IMR-90 (cell line): Measurements from ENCODE around the gene AHDC1. TPM values are rescaled to one million over a fixed set of nuclear protein-coding genes. Genes with fewer than 3 reads are reported as not detected.

ENCODE experiments used
- ATAC-seq: fragments of 200-7000 bp; cut with Tn5 transposase; 2 replicates; pipeline ENCODE4 v1.9.1; 2020; ENCODE audit warnings: low read depth, mild to moderate bottlenecking, moderate library complexity
- BruUV-seq: library from RNA; stranded (reverse); fragments of 400-500 nt; replicated peaks from 2 replicates; lab custom pipeline; 2021; lab: Mats Ljungman, UMichigan
- CTCF ChIA-PET: fragments of 300-600 bp; formaldehyde crosslinking; extraction: SDS; loops from one replicate; lab custom pipeline; 2021; ENCODE audit warnings: antibody characterized with exemption; lab: Yijun Ruan, JAX
- POLR2A ChIA-PET: fragments of 300-600 bp; sonication (Branson Sonifier 250); formaldehyde crosslinking; loops from one replicate; lab custom pipeline; 2022; ENCODE audit warnings: antibody characterized with exemption; ENCODE audit not compliant: unreplicated experiment; lab: Charles Lee
- DNase-seq: peaks from one replicate; pipeline ENCODE4 v3.0.0; 2013
- H2AFZ ChIP-seq: replicated peaks from 2 replicates; pipeline ENCODE3; 2013; ENCODE audit warnings: low read length, mild to moderate bottlenecking; ENCODE audit not compliant: poor library complexity
- H2AK5ac ChIP-seq: 2 replicates; pipeline ENCODE4 v1.6.1; 2013; ENCODE audit warnings: low read depth, low read length, inconsistent platforms
- H2AK9ac ChIP-seq: replicated peaks from 2 replicates; pipeline ENCODE3; 2013; ENCODE audit warnings: mild to moderate bottlenecking, low read depth, low read length, moderate library complexity; ENCODE audit not compliant: poor library complexity
- H2BK120ac ChIP-seq: 2 replicates; pipeline ENCODE4 v1.6.1; 2013; ENCODE audit warnings: low read depth, low read length, inconsistent platforms
- H2BK15ac ChIP-seq: 3 replicates; pipeline ENCODE4 v1.6.1; 2013; ENCODE audit warnings: low read depth, low read length, inconsistent platforms
- H2BK20ac ChIP-seq: 2 replicates; pipeline ENCODE4 v1.6.1; 2013; ENCODE audit warnings: low read depth, mild to moderate bottlenecking, inconsistent platforms, low read length, moderate library complexity
- H2BK5ac ChIP-seq: 2 replicates; pipeline ENCODE4 v1.6.1; 2013; ENCODE audit warnings: mild to moderate bottlenecking, low read depth, low read length, inconsistent platforms; ENCODE audit not compliant: poor library complexity, severe bottlenecking
- H3K14ac ChIP-seq: replicated peaks from 2 replicates; pipeline ENCODE4 v1.6.1; 2013; ENCODE audit warnings: low read depth, low read length, inconsistent platforms
- H3K18ac ChIP-seq: 2 replicates; pipeline ENCODE4 v1.6.1; 2013; ENCODE audit warnings: low read depth, low read length, control low read depth
- H3K23ac ChIP-seq: 2 replicates; pipeline ENCODE4 v1.6.1; 2013; ENCODE audit warnings: low read depth, low read length, inconsistent platforms
- H3K27ac ChIP-seq: 2 replicates; pipeline ENCODE4 v1.5.1; 2013; ENCODE audit warnings: mild to moderate bottlenecking, control low read depth, low read length; ENCODE audit not compliant: insufficient read depth
- H3K27me3 ChIP-seq: 2 replicates; pipeline ENCODE4 v1.6.1; 2013; ENCODE audit warnings: low read length; ENCODE audit not compliant: control insufficient read depth, insufficient read depth
- H3K36me3 ChIP-seq: 2 replicates; pipeline ENCODE4 v1.6.1; 2013; ENCODE audit warnings: low read length, mixed read lengths; ENCODE audit not compliant: control insufficient read depth, insufficient read depth
- H3K4ac ChIP-seq: 2 replicates; pipeline ENCODE4 v1.6.1; 2013; ENCODE audit warnings: low read depth, low read length, inconsistent platforms
- H3K4me1 ChIP-seq: 2 replicates; pipeline ENCODE4 v1.6.1; 2013; ENCODE audit warnings: low read length, mixed read lengths; ENCODE audit not compliant: control insufficient read depth, insufficient read depth
- H3K4me2 ChIP-seq: 2 replicates; pipeline ENCODE4 v1.6.1; 2013; ENCODE audit warnings: low read depth, mild to moderate bottlenecking, control low read depth, low read length, moderate library complexity
- H3K4me3 ChIP-seq: 2 replicates; pipeline ENCODE4 v1.5.1; 2013; ENCODE audit warnings: low read depth, mild to moderate bottlenecking, control low read depth, low read length, moderate library complexity; ENCODE audit not compliant: insufficient read depth
- H3K56ac ChIP-seq: 2 replicates; pipeline ENCODE4 v1.6.1; 2013; ENCODE audit warnings: low read length, inconsistent platforms; ENCODE audit not compliant: insufficient read depth; ENCODE audit errors: extremely low read depth
- H3K79me1 ChIP-seq, 2 experiments: 2 replicates each; pipeline ENCODE4 v1.6.1; 2013; ENCODE audit warnings: low read length in 2 of 2, inconsistent platforms in 1 of 2, low read depth in 1 of 2
- H3K9ac ChIP-seq: 2 replicates; pipeline ENCODE4 v1.6.1; 2013; ENCODE audit warnings: low read depth, low read length, control low read depth
- H3K9me1 ChIP-seq: 2 replicates; pipeline ENCODE4 v1.6.1; 2013; ENCODE audit warnings: low read length, inconsistent platforms; ENCODE audit not compliant: insufficient read depth
- H3K9me3 ChIP-seq: 2 replicates; pipeline ENCODE4 v1.6.1; 2013; ENCODE audit warnings: low read length; ENCODE audit not compliant: control insufficient read depth, insufficient read depth
- H4K20me1 ChIP-seq: 2 replicates; pipeline ENCODE4 v1.6.1; 2013; ENCODE audit warnings: low read length, inconsistent platforms; ENCODE audit not compliant: insufficient read depth
- H4K5ac ChIP-seq: 2 replicates; pipeline ENCODE4 v1.6.1; 2013; ENCODE audit warnings: mild to moderate bottlenecking, low read depth, low read length, control low read depth
- H4K8ac ChIP-seq, 2 experiments: 2 replicates each; pipeline ENCODE4 v1.6.1; 2013; ENCODE audit warnings: low read depth in 2 of 2, low read length in 2 of 2, control low read depth in 1 of 2, inconsistent platforms in 1 of 2
- H4K91ac ChIP-seq: 2 replicates; pipeline ENCODE4 v1.6.1; 2013; ENCODE audit warnings: low read depth, low read length, inconsistent platforms; ENCODE audit not compliant: insufficient read depth
- BHLHE40 ChIP-seq: fragments of 150-350 bp; IDR thresholded peaks from 2 replicates; pipeline ENCODE4 v1.6.1; 2016; ENCODE audit warnings: mild to moderate bottlenecking, low read depth, low read length
- CEBPB ChIP-seq: IDR thresholded peaks from 2 replicates; pipeline ENCODE4 v1.6.1; 2012; ENCODE audit warnings: low read depth, low read length, improper control_type of control experiment
- CHD1 ChIP-seq: IDR thresholded peaks from 2 replicates; pipeline ENCODE4 v1.6.1; 2012; ENCODE audit warnings: low read depth, low read length, improper control_type of control experiment
- MAFK ChIP-seq: IDR thresholded peaks from 2 replicates; pipeline ENCODE4 v1.6.1; 2012; ENCODE audit warnings: low read depth, low read length, improper control_type of control experiment
- MAZ ChIP-seq: IDR thresholded peaks from 2 replicates; pipeline ENCODE4 v1.6.1; 2012; ENCODE audit warnings: low read depth, mild to moderate bottlenecking, low read length, improper control_type of control experiment, moderate library complexity, borderline replicate concordance
- NFE2L2 ChIP-seq: fragments of 150-350 bp; IDR thresholded peaks from 2 replicates; pipeline ENCODE4 v1.6.1; 2016; ENCODE audit warnings: low read depth, mild to moderate bottlenecking, low read length
- RAD21 ChIP-seq: IDR thresholded peaks from 2 replicates; pipeline ENCODE4 v1.6.1; 2012; ENCODE audit warnings: low read length, improper control_type of control experiment
- RCOR1 ChIP-seq: IDR thresholded peaks from 2 replicates; pipeline ENCODE4 v1.6.1; 2012; ENCODE audit warnings: mild to moderate bottlenecking, low read length, improper control_type of control experiment; ENCODE audit not compliant: insufficient replicate concordance
- RFX5 ChIP-seq: IDR thresholded peaks from 2 replicates; pipeline ENCODE4 v1.8.0; 2012; ENCODE audit warnings: low read depth, mild to moderate bottlenecking, low read length, moderate library complexity
- SMC3 ChIP-seq: fragments of 150-350 bp; IDR thresholded peaks from 2 replicates; pipeline ENCODE4 v1.6.1; 2016; ENCODE audit warnings: low read depth, mild to moderate bottlenecking, antibody characterized with exemption, low read length, moderate library complexity
- WGBS, 2 experiments: methylation state at CpG; one replicate each; pipeline versions ENCODE4 v1.1.5 to v1.1.7; 2013; ENCODE audit warnings: missing lambda C conversion rate in 2 of 2; ENCODE audit not compliant: insufficient read length in 1 of 2; ENCODE audit errors: extremely low coverage in 2 of 2; 5-methylcytosine and 5-hydroxymethylcytosine counted together
- dilution Hi-C: fragments of 300-500 bp; cut with HindIII; formaldehyde crosslinking; loops from one replicate; pipeline ENCODE4 v1.14.3; 2018; ENCODE audit warnings: low sequenced_read_pairs; ENCODE audit not compliant: unreplicated experiment
- in situ Hi-C: fragments of 300-500 bp; cut with MboI; formaldehyde crosslinking; loops from 3 replicates; pipeline ENCODE4 v1.14.3; 2019; ENCODE audit warnings: low sequenced_read_pairs, inconsistent platforms, mixed read lengths
- intact Hi-C: fragments of 100-400 bp; cut with micrococcal nuclease; formaldehyde crosslinking; loops from 2 replicates; pipeline ENCODE4 v1.10.0; 2022
- polyA plus RNA-seq, 3 experiments: library from polyadenylated mRNA; depleted of rRNA; stranded (reverse); fragments of >200 nt; gene quantifications; 2 replicates each; pipeline ENCODE4 v1.2.3, GENCODE V29; 2012; ENCODE audit warnings: low replicate concordance in 1 of 3
- total RNA-seq: library from RNA; depleted of rRNA; stranded (reverse); fragments of >200 nt; gene quantifications from 2 replicates; pipeline ENCODE4 v1.2.3, GENCODE V29; 2012
- TF ChIP-seq, protein P1 (sequence below): conservative IDR thresholded peaks from 2 replicates; pipeline ENCODE4 v1.5.1; 2012; ENCODE audit warnings: mild to moderate bottlenecking, low read depth, low read length, improper control_type of control experiment
- TF ChIP-seq, protein P2 (sequence below): fragments of 150-350 bp; IDR thresholded peaks from 2 replicates; pipeline ENCODE4 v1.6.1; 2016; ENCODE audit warnings: low read depth, mild to moderate bottlenecking, low read length, moderate library complexity, borderline replicate concordance
- TF ChIP-seq, protein P3 (sequence below): fragments of 150-350 bp; IDR thresholded peaks from 2 replicates; pipeline ENCODE4 v1.6.1; 2017; ENCODE audit warnings: mild to moderate bottlenecking, antibody characterized with exemption, low read length, low read depth

The AHDC1 gene
- total and polyA plus RNA-seq, 2 of the 4 experiments (the other 2 are of a cell fraction) = 2.0 to 11.6 TPM

DNA sequence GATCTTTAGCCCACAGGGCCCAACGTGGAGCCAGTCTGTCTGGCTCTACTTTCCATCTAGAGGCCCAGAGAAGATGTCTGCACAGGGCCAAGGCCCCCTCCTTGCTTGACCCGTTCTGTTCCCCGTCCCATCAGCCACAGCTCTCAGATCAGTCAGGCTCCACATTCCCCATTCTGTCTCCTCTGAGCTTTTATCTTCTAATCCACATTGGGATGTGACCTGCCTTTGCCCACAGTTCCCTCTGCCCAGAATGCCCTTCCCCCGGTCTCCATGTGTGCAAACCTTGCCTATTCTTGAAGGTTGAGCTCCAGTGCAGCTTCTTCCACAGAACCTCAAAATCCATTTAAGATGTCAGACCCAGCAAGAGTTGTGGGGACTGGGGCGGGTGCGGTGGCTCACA is 60.7 kb downstream of the AHDC1 start:
- Histone ChIP-seq H3K9me3 (no peaks in the 10 kb centered on the region), H3K56ac (no peak overlapping the region), H4K20me1 (peaks cover 9% of the 10 kb centered on the region; the same call in 1 of the 2 replicates), H3K27ac (peak overlapping the region; percentile 56), H3K4me2 (no peak overlapping the region), H2BK120ac (peak overlapping the region; percentile 79), H3K4me1 (peaks cover 43% of the 10 kb centered on the region), H4K5ac (peak overlapping the region; percentile 24), H3K9ac (0 out of 2 replicates have a peak overlapping the region, but pooled peaks have one; percentile 8), H3K23ac (peak overlapping the region; percentile 66), H4K91ac (peak overlapping the region; percentile 87), H2BK20ac (peak overlapping the region; percentile 61), H4K8ac (peak overlapping the region; percentile 81 to 85; a peak in 3 of 4 replicates), H2AK5ac (peak overlapping the region; percentile 96; the same call in 1 of the 2 replicates), H3K14ac (peak overlapping the region; percentile 84), H3K9me1 (peaks cover 41% of the 10 kb centered on the region), H3K4ac (peak overlapping the region; percentile 83), H3K18ac (peak overlapping the region; percentile 59), H2AFZ (peak overlapping the region; percentile 33), H3K36me3 (peaks cover 28% of the 10 kb centered on the region), H2AK9ac (peak overlapping the region; percentile 68), H3K27me3 (no peaks in the 10 kb centered on the region), H2BK5ac (peak overlapping the region; percentile 92), H3K79me1 (peaks cover 17 to 76% of the 10 kb centered on the region in 2 experiments), H3K4me3 (no peak overlapping the region), H2BK15ac (peak overlapping the region; percentile 74; the same call in 2 of the 3 replicates)
- ATAC-seq (no peak), DNase-seq (no peak)
- POLR2A ChIA-PET = interaction anchor here (0.5 kb wide), 1 partner anchor 9 kb away, joined by 6 read pairs; no protein-coding TSS in a partner anchor
- CTCF ChIA-PET = no interaction called here
- dilution Hi-C loops = no loop called here
- BruUV-seq = no TSS peak
- in situ Hi-C loops = no loop called here
- TF ChIP-seq BHLHE40 (no peak), MAZ (no peak), RFX5 (no peak), MAFK (no peak), CEBPB (no peak), RCOR1 (no peak), SMC3 (no peak), RAD21 (no peak), CHD1 (no peak), NFE2L2 (no peak)
- TF ChIP-seq, protein P1, sequence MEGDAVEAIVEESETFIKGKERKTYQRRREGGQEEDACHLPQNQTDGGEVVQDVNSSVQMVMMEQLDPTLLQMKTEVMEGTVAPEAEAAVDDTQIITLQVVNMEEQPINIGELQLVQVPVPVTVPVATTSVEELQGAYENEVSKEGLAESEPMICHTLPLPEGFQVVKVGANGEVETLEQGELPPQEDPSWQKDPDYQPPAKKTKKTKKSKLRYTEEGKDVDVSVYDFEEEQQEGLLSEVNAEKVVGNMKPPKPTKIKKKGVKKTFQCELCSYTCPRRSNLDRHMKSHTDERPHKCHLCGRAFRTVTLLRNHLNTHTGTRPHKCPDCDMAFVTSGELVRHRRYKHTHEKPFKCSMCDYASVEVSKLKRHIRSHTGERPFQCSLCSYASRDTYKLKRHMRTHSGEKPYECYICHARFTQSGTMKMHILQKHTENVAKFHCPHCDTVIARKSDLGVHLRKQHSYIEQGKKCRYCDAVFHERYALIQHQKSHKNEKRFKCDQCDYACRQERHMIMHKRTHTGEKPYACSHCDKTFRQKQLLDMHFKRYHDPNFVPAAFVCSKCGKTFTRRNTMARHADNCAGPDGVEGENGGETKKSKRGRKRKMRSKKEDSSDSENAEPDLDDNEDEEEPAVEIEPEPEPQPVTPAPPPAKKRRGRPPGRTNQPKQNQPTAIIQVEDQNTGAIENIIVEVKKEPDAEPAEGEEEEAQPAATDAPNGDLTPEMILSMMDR = no peak
- TF ChIP-seq, protein P2, sequence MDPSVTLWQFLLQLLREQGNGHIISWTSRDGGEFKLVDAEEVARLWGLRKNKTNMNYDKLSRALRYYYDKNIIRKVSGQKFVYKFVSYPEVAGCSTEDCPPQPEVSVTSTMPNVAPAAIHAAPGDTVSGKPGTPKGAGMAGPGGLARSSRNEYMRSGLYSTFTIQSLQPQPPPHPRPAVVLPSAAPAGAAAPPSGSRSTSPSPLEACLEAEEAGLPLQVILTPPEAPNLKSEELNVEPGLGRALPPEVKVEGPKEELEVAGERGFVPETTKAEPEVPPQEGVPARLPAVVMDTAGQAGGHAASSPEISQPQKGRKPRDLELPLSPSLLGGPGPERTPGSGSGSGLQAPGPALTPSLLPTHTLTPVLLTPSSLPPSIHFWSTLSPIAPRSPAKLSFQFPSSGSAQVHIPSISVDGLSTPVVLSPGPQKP = no peak
- TF ChIP-seq, protein P3, sequence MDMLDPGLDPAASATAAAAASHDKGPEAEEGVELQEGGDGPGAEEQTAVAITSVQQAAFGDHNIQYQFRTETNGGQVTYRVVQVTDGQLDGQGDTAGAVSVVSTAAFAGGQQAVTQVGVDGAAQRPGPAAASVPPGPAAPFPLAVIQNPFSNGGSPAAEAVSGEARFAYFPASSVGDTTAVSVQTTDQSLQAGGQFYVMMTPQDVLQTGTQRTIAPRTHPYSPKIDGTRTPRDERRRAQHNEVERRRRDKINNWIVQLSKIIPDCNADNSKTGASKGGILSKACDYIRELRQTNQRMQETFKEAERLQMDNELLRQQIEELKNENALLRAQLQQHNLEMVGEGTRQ = no peak
- intact Hi-C loops = no loop called here
- WGBS, 2 experiments = 74% methylated on average over 4 of the region's 6 CpGs; no CpG with 5 or more reads in 1 of the 2 experiments
